GM19455 (cell line): ENCODE measurements around the gene TRPV2.
"Not testable (repeated sequence)": the region's sequence is repeated elsewhere in the genome, so short reads cannot be mapped to it uniquely, and the experiment has no call there.

ENCODE experiments used
- ATAC-seq: cut with Tn5 transposase; IDR thresholded peaks from one replicate; pipeline ENCODE4 v1.9.1; 2021; ENCODE audit not compliant: unreplicated experiment

Gene TRPV2

GRCh38 chr17:16435925-16436886 is 20.8 kb downstream of the TRPV2 start:
- ATAC-seq, result no peak

- ATAC-seq, result no peak
Measured at GRCh38 chr17:16437083-16437482, 21.7 kb downstream of the TRPV2 start.

- ATAC-seq, result no peak
Measured at GRCh38 chr17:16438173-16438556, 22.8 kb downstream of the TRPV2 start.

DNA sequence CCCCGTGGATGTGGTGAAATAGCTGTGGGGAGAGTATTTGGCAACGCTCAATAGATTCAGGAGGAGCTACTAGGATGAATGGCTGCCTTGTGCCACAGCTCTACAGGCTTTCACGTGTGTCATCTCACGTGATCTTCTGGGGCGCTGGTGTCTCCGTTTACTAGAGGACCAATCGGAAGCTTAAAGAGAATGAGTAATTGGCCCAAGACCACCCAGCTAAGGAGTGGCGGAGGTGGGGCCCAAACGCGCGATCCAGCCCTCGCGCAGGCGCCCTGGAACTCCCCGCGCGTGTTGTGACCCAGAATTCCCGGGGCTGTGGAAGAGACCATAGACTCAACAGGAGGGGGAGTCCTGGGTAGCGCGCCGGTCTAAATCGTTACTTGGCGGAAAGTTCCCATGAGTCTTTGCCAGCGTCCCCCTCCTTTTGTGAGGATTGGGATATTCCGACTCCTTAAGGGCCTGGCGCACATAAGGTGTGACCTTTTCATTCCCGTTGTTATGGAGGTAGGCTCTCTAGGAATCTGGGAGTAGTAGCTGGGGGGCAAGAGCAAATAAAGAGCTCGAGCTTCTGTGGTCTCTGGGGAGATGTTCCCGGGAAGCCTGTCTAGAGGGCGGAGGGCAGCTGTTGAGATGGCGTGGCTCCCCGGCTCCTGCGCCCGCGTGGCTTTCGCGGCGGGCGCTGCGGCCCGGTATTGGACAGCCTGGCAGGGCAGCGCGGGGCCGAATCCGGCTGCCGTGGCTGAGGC is 23.4 kb downstream of the TRPV2 start:
- peak; percentile 74 for ATAC-seq

GRCh38 chr17:16439303-16439791 is 24.0 kb downstream of the TRPV2 start:
- peak; percentile 5 for ATAC-seq

DNA sequence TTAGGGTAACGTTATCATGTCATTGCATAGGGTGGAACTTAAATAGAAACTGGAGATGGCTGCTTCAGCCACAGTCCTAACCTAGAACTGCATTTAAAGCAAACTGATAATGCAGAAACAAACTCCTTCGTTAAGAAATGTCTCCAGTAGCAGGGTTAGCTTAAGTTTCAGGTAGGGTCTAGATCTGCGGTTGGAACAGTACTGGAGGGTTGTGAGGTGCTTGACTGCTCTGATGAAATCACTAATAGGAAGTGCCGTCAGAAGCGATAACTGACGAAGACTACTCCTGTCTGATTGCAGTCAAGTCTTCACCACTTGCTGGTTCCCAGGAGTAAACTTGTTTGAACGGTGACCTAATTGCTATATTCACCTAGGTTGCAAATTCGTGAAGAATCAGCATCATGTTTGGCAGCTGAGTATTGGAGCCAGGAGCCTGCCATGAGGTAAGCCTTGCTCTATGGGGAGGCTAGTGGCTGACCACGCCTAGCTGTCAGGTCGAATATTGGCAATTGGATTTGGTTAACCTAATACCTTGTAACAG is 24.5 kb downstream of the TRPV2 start:
- no peak for ATAC-seq

DNA sequence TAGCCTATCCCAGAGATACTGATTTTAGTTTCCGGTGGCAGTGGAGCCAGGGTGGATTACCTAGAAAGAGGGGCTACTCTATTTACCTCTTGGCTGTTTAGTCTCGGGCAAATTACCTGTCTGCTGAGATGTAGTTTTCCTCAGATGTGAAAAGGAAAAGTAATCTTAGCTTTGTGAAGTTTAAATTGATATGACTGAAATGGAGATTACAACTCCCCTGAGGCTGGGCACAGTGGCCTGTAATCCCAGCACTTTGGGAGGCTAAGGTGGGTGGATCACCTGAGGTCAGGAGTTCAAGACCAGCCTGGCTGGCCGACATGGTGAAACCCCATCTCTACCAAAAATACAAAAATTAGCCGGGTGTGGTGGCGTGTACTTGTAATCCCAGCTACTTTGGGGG is 25.0 kb downstream of the TRPV2 start:
- not testable (repeated sequence) for ATAC-seq

DNA sequence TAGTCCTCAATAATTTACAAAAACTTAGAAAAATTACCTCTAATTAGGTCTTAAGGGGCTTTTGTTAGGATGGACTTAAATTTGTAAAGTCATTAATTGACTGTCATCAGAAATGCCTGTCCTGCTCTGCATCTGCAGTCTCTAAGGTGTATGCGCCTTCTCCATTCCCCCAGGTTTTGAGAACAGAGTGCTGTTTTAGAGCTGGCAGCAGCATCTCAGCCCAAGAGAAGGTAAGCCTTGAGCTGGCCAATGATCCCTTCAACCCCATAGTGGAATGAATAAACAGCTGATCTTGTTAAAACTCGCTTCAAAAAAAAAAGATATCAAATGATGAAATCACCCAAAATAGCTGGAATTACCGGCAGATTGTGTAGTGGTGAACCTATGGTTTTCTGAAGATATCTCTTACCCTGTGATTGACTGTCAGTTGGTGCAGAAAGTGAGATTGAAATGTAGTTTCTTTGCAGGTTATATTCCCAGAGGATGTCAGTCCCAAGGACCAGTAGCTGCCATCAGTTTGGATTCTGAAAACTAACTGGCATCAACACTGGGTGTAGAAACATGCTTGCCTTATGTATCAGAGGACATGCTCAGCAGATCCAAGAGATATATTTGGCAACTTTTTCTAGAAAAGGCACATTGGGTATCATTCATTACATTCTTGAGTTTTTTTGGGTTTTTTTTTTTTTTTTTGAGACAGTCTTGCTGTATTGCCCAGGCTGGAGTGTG is 25.7 kb downstream of the TRPV2 start:
- no peak for ATAC-seq

GRCh38 chr17:16442141-16442540 is 26.8 kb downstream of the TRPV2 start:
- no peak for ATAC-seq

DNA sequence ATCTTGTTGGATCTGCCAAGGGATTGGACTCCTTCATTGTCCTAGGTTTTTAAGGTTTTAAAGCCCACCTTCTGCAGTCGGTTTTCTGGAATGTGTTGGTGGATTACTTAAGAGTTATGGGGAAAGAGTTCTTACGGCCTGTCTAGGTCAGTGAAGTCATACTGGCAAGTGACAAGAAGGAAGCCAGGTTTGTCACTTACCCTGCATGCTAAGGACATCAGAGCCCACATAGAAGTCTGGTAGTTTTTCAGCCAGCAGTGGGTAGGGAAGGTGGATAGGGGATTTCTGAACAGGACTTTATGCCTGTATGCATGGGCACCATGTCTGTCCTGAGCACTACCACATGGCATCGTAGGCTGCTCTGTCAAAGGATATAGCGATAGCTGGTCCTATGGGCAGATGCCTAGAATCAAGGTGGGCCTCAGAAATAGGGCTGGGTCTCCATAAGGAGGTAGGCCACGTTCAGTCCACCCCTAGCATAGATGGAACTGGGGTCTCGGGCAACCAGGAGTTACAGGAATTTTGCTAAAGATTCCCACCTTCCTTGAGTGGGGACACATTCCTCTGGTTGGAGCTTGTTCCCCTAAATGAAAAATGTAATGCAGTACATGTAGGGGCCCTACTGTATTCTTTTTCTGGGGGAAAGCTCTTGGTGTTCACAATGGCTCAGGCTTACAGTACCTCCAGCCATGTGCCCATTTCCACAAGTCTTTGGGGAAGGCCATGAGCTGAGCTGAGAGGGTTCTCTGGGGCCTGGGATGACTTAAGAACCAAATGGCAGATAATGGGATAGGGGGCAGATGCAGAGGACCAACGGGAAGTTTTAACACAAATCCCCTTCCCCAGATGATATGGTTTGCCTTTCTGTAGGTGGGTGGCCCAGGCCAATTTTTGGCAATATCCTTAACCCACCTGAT is 27.5 kb downstream of the TRPV2 start:
- no peak for ATAC-seq

GRCh38 chr17:16443511-16444257 is 28.3 kb downstream of the TRPV2 start:
- ATAC-seq, result no peak

DNA sequence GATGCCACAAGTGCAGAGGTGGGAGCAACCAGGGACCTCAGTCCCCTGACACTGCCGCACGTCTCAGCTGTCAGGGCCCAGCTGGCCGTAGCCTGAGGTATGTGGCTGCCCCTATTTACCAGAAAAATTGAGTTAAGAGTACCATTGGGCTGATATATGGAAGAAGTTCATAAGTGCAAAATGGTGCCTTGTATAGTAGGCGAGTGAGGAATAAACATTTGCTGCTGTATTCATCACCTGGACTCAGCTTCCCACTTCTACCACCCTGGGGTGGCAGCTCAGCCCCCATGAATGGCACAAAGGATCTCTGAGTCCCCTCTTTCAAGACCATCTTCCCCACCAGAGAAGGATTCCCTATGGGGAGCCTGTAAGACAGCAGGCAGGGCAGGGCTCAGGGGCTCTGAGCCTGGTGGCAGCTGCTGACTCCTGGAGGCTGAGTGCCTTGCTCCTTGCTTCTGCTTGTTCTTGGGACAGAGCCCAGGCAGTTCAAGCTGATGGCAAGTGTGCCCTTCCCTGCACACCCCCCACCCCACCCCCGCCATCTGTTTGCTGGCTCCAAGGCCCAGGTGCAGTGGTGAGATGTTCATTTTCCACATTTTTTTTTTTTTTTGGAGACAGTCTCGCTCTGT is 29.0 kb downstream of the TRPV2 start:
- ATAC-seq, result no peak

DNA sequence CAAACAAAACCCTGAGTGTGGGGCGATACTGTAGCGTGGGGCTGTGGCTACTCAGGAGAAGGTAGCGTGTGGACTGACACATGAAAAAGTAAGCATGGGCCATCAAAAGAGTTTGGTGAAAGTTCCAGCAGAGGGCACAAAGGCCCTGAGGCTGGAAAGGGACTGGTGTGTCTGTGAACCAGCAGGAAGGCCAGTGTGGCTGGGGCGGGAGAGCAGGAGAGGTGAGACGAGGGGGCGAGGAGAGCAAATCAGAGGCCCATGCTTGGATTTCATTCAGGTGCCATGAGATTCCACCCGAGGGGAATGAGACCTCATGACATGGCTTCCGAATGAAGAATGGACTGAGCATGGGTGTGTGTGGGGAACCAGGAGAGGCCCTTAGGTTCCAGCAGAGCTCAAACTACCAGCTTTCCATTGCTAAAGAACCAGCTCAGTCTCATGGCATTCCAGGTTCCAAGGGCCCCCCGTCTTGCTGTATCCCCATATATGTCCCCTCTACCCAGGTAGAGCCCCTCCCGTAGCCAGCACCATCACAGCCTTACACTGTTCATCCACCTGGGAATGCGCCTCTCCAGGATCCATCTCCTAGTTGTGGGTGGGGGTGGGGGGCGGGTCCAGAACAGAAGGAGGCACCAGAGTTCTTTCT is 31.1 kb downstream of the TRPV2 start:
- ATAC-seq, result no peak

DNA sequence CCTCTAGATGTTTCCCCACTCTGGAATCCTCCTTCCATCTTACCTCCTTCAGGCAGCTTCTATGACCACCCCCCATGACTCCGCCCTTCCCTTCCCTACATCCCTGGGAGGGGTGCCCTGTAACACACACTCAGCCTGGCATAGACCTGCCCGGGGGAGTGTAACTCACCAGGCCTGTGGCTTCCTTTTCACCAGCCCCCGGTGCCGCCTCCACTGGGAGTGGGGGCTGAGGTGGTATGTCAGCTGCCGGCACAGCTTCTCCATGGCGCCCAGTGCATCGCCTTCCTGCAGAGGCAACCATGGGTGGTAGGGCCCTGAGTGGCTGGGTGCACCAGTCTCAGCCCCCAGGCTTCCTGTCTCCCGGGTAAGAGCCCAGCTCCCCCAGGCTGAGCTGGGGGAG is 32.3 kb downstream of the TRPV2 start:
- no peak for ATAC-seq

DNA sequence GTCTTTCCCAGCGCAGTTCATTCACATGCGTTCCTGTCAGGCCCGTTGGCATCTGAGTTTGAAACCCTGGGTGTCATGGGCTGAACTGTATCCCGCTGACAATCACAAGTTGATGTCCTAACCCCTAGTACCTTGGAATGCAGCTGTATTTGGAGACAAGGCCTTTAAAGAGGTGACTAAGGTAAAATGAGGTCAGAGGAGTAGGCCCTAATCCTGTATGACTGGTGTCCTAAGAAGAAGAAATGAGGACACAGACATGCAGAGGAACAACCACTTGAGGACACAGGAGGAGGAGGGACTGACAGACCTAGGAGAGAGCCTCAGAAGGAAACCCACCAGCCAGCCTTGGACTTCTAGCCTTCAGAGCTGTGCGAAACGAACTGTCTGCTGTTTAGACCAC is 33.1 kb downstream of the TRPV2 start:
- ATAC-seq, result no peak

- ATAC-seq, result no peak
Measured at GRCh38 chr17:16449121-16449570, 33.8 kb downstream of the TRPV2 start.

DNA sequence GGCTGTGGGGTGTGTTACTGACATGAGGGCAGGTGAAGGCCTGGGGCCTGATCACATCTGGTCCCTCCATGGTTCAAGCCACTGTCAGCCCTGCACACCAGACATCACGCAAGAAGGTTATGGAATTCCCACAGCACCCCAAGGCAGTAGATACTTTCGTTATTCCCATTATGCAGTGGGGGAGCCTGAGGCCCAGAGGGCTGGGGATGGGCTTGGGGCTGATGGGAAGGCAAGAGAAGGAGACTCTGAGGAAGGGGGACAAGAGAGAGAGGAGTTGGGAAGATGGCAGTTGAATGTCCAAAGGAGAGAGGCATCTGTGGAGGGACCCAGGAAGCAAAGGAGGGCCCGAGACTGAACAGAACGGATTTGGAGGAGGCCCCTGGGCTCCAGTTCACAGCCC is 34.7 kb downstream of the TRPV2 start:
- no peak for ATAC-seq

DNA sequence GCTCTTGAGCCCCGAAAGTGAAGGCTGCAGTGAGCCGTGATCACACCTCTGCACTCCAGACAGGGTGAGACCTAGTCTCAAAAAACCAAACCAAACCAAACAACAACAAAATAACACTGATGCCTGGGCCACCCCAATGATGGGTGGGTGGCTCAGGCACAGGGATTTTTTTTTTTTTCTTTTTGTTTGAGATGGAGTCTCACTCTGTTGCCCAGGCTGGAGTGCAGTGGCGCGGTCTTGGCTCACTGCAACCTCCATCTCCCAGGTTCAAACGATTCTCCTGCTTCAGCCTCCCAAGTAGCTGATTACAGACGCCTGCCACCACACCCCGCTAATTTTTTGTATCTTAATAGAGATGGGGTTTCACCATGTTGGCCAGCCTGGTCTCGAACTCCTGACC is 36.9 kb downstream of the TRPV2 start:
- ATAC-seq, result not testable (repeated sequence)
